NCI-H1417 treated with DMSO at 0.1 percent for 48 hours (cell line): ENCODE data around the gene OR2T6.
"Not testable (repeated sequence)": the region's sequence is repeated elsewhere in the genome, so short reads cannot be mapped to it uniquely, and the experiment has no call there.

Experiments used
- DNase-seq: peaks from one replicate; lab custom pipeline; 2025; lab: John Stamatoyannopoulos, UW

The OR2T6 gene, protein sequence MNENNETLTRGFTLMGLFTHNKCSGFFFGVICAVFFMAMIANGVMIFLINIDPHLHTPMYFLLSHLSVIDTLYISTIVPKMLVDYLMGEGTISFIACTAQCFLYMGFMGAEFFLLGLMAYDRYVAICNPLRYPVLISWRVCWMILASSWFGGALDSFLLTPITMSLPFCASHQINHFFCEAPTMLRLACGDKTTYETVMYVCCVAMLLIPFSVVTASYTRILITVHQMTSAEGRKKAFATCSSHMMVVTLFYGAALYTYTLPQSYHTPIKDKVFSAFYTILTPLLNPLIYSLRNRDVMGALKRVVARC

DNA sequence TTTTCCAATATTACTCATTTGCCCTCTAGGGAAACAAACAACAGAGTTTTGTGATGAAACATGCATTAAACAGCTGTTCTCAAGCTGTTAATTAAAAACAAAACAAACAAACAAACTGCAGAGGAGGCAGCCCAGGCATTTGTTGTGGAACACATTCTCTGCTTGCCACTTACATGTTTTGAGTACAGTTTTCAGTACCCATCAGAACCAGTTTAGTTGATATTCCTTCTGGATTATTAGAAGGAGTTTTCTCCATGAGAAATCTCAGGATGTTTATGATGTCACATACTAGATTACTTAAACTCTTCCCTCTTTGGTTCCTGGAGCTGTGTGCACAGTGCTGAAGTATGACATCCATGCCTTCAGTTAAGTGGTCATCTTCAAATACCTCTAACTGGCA, at the start of gene OR2T6:
Gene OR2T6, plus strand, starts transcription at position 301 of the 400 bp plus-strand sequence. CDS start 11,863 bp downstream, outside the sequence.
- DNase-seq, result no peak

DNA sequence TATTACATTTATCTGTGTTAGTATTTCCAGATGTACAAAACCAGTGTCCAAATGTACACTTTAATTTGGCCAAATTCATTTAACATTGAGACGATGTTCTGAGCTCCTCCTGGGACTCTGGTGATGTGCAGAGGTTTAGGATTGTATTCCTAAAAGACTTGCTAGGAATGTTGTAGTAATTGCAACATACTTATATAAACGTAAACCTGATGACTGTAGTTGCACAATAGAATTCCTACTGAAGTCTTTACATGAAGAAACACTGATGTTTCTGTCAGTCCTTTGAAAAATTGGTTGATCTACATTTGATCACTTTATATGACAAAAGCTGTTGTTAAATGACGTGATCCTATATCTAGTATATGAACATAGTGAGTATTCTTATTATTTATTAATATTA, 32.1 kb upstream of the OR2T6 start:
- no peak for DNase-seq

DNA sequence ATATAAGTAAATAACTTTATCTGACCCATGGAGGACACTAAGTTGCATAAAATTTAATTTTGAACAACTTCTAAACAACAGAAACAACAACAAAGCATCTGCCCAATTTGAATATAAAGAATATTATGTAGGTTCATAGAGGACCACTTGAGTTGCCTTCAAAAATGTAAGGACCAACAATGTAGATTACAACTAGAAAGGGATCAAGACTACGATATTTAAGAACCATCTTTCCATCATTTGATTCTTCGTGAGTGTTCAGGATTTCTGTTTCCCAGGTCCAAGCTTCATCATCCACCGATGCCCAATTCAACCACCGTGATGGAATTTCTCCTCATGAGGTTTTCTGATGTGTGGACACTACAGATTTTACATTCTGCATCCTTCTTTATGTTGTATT, 27.1 kb upstream of the OR2T6 start, which contains the start of gene OR14C36:
Gene OR14C36, plus strand, starts transcription at position 301 of the 400 bp plus-strand sequence. Its CDS starts 0 bp downstream, at position 301.
- DNase-seq, result no peak

DNA sequence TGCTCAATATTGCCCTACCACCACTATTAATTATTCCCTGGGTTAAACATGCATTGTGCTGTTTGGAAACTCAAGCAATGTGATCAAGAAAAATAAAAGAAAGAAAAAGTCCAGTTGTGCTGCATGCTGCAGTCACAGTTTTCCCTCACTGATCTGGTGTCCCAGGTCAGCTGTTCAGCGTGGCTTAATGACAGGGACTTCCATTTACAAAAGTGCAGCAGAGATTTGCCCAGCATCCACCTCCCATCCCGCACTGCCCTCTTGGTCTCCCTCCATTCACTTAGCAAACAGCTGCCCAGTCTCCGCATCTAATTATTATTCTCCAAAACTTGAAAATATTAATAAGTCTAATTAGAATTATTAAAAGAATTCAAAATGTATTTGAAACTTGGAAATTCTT, 16.1 kb upstream of the OR2T6 start:
- DNase-seq, result no peak

DNA sequence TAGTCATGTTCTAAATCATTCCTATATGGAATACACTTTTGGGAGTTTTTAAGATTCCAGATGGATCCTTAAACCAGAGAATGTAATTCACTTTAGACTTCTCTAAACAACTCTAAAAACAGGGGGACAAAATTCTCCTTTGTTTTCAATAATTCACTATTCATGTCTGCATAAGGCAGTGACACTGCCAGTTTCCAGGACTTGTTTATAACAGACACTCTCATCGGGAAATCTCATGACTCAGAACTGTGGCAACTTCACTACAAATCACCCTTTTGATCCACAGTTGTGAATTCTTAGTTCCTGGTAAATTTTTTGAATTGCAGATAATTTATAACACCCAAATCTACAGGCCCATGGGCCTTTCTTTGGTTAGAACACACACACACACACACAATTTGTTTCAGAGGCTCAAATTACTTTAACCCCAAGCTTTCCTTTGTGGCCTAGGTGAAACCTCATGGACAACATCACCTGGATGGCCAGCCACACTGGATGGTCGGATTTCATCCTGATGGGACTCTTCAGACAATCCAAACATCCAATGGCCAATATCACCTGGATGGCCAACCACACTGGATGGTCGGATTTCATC, 14.3 kb upstream of the OR2T6 start, which contains the start of gene OR2T4:
Gene OR2T4, plus strand, starts transcription at position 545 of the 595 bp plus-strand sequence. Its CDS starts 0 bp downstream, at position 545.
- DNase-seq, result no peak

DNA sequence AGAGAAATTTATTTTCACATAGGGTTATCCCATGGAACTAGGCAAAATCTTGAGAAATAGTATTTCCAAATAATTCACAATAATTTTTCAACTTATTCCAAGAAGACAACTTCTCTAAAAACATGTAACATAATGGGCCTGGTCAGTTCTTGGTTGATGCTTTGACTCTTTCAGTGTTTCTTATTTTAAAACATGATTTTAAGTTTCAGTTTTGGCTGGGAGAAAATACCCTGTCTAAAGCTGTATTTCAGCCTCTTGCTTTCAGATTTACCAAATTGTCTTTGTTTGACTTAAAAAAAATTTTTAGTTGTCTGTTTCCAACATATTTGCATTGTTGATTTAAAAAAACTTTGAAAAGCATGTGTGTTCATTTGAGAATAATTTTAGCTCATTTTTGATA, 8.9 kb upstream of the OR2T6 start:
- DNase-seq, result no peak

DNA sequence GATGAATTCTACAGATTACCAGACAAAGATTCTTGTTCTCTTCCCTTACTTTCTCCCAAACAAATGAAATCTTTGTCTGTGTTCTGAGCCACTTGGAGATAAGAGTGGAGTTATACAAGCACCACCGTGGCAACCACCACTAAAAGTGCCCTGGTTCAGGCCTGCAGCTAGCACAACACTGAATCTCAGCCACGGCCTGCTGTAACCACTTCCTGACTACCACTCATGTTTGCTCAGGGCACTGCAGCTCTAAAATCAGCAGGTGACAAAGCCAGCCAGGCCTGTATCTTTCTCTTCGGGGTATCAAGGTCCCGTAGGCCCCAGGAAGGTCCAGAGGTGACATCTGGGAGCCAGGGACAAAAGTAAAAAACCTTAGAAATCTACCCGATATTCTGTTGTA, 3.2 kb upstream of the OR2T6 start:
- no peak for DNase-seq

DNA sequence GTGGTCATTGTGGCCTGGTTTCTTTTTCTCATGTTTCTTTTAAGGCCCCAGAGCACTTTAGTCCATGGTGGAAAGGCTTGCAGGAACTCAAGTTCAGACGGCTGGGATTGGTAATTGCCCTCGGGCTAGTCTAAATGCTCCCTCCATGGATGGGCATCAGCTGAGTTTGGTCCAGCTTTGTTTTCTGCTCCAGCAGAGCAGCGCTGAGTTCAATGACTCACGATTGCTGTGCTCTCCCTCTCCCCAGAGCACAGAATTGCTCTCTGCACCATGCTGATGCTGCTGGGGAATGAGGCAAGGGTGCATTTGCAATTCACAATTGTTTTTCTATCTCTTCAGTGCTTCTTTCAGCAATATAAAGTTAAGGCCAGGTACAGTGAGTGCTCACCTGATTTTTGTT, 1.8 kb upstream of the OR2T6 start:
- DNase-seq, result no peak

DNA sequence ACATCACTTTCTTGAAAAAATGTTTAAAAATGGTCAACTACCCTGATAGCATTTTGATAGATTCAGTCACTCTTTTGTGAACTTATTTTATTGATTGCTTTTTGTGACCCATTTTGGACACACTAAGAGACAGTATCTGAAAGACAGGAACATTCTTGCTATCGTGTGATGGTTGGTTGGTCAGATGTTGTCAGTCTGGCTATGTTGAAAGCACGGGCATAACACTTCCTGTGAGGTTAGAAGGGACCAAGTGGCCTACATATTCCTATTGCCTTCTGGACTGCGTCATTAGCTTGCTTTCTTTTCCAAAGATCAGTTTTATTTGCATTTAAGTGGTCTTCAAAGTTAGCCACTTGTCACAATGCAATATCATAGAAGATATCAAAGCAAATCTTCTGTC, 1.4 kb downstream of the OR2T6 start:
- no peak for DNase-seq

DNA sequence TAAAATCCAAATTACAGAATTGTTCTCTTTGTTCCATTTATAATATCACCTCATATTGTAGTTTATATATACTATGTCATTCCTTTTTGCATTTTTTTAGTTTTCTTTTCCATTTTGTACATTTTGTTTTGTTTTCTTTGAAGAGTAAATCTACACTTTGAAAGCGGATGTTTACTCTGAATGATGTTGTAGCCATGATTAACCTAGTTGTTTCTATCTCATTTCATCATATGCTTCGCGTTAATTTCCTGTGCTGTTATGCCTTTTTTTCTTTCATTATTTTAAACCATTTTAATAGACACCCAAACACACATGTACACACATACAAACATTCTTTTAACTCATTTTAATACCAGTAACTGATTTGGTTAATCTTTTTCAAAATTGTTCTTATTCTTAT, 5.3 kb downstream of the OR2T6 start:
- DNase-seq, result no peak

DNA sequence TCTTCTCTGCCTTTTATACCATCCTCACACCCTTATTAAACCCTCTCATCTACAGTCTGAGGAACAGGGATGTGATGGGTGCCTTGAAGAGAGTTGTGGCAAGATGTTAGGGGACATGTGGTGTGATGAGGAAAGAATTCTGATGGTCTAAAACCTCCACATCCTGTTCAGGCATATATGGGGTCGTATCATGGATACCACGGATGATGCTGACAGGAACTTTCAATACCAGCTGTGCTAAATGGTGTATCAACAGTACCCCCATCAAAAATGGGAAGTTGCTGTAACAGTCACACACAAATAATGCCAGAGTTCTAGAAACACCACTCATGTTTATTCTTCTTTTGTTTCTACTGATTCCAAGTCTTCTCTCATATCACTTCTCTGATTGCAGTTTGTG, 12.9 kb downstream of the OR2T6 start:
- DNase-seq, result no peak

DNA sequence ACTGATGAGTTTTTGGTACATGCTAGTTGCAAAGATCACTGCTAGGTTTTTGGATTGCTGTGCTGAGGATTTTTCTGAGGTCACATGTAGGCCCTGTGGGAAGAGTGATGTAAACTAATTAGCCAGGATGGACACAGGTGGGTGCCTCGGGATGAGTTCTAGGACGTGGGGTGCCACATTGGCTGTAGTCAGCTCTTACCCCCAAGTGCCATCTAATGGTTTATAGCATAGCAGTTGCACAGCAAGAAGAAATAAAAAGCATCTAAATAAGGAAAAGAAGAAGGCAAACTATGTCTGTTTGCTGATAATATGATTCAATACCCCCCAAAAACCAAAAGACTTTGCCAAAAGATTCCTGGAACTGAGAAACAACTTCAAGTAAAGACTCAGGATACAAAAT, 17.5 kb downstream of the OR2T6 start:
- DNase-seq, result no peak

DNA sequence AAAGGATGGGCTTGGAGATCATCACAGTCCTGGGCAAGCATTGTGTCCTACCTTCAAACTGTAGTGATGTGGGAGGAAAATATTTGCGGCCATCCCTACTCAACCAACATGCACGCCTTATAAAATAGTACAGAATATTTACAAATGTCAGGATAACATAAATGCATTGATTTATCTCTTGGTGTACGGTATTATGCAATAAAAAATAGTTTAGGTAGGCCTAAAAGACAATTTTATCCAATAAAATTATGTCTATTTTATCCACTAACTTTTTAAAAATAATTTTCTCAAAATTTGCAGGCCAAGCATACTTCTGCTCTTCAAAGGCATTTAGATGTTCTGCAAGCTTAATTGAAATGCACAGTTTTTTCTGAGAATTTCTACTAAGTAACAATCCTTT, 27.2 kb downstream of the OR2T6 start, which contains the start of gene OR2T1:
Gene OR2T1, plus strand, starts transcription at position 301 of the 400 bp plus-strand sequence. CDS start 3,100 bp downstream, outside the sequence.
- no peak for DNase-seq

DNA sequence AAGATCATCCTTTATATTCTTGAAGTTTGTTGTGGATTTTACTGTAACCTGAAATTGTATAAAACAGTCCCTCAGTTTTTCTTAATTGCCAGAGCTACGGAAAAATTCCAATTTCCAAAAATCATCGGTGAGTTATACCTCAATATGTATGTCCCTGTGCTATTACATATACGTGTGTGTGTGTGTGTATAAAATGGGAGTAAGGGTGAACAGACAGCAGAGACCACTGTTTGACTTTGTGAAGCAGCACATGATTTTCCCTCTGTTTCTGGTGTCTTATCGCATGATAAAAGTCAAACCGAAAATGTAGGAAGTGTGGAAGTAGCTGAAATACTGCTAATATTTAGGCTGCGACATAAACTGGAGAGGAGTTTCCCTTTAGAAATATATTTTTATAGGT, 28.5 kb downstream of the OR2T6 start:
- no peak for DNase-seq

DNA sequence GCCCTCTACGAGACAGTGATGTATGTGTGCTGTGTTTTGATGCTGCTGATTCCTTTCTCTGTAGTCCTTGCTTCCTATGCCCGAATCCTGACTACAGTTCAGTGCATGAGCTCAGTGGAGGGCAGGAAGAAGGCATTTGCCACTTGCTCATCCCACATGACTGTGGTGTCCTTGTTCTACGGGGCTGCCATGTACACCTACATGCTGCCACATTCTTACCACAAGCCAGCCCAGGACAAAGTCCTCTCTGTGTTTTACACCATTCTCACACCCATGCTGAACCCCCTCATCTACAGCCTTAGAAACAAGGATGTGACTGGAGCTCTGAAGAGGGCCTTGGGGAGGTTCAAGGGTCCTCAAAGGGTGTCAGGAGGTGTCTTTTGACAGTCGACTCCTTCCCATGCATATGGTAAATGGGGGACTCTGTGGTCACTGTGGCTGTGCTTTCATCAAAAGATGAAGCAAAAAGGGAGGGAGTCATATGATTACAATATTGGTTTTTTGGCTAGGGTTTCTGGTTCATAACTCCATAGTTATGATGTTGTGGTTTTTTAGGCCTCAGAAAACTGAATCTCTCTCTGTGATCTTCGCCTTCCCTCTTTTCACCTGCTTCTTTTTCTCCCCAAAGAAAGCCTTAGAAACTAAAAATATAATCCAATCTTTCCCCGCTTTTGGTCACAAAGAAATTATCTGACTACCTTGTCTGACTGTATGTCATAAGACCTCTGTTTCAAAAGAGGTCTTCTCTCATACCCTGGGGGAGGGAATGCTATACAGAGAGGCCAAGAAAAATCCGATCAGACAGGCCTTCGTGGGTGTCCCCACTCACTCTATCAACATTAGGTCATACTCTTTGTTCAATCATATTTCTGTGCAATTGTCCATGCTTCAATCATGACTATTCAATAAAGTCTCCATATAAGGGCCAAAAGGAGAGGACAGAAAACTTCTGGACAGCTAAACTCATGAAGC, 31.5 kb downstream of the OR2T6 start:
- no peak for DNase-seq

DNA sequence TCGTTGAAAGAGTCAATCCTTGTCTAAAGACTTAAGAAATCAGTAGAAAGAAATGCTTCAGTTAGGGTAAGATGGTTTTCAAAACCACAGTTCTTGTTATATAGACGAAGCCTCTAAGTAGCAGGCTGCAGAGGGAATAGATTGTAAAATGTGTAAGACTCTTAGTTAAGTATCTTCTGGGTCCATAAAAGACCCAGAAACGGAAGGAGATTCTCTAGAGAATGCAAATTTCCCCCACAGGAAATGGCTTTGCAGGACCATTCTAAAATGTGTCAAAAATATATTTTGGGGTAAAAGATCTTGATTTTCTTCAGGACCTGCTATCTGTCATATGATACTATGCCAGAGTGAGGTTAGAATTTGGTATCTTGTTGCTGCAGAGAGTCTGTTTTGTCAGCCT, 40.7 kb downstream of the OR2T6 start:
- DNase-seq, result no peak

DNA sequence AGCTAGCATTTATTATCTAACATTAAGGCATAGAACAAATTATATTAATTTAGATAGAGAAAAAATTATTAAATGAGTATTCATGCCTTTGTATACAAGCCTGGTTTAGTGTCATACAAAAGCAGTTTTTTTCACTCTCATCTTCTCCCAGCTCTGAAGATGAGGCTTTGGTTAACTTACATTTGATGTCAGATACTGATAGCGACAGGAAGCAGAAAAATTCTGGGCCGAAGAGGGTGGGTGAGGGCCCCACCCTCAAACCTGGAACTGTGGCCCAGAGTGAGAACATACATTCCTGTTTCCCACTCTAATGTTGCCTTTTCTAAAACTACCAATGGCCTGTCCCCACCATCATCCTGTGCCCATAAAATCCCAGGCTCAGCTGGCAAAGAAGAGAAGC, 42.3 kb downstream of the OR2T6 start:
- DNase-seq, result no peak

DNA sequence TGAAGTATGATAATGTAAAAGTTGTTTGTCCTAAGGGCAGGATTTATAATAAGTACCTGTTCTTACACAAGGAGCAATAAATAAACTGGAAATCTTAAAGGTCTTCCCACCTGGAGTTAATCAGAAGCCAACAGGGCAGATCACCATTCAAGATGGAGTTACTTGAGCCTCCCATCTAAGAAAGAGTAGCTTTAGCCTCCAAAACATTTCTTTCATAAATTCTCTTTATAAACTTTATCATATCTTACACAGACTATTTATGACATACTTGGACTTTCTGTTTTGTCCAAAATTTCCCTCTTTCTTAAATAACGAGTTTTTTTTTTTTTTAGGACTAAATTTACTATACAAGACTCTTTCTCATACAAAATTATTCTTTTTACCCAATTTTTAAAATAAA, 45.8 kb downstream of the OR2T6 start:
- DNase-seq, result no peak

DNA sequence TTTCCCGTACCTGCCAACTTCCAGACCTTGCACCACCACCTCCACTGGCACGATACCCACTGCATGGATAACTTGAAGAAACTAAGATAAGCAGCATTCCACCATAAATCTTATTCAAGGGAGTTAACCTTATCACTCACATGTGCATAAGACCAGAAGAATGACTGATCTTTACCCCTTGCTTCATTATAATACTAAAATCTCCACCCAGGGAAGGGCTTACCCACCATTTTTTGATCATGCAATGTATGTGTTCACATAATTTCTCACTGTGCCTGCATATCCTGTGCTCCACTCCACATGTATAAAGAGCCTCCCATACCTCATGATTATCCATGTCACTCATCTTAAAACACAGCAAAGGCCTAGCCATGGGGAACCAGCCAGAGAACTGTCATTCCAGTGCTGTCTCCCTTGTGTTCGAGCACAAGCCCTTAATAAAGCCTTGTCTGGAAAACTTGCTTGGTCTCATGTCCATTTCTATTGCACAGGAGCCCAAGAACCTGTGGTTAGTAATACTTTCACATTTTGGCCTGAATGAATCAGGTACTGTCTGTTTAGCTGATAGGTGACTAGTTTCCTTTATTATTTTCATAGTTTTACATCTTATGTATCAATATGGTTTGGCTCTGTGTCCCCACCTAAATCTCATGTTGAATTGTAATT, 52.1 kb downstream of the OR2T6 start:
- not testable (repeated sequence) for DNase-seq

DNA sequence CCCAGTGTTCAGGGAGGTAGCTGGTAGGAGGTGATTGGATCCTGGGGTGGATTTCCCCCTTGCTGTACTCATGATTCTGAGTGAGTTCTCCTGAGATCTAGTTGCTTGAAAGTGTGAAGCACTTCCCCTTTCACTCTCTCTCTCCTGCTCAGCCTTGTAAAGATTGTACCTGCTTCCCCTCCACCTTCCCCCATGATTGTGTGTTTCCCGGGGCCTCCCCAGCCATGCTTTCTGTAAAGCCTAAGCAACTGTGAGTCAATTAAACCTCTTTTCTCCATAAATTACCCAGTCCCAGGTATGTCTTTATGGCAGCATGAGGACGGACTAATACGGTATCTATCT, 52.6 kb downstream of the OR2T6 start:
- DNase-seq, result not testable (repeated sequence)

DNA sequence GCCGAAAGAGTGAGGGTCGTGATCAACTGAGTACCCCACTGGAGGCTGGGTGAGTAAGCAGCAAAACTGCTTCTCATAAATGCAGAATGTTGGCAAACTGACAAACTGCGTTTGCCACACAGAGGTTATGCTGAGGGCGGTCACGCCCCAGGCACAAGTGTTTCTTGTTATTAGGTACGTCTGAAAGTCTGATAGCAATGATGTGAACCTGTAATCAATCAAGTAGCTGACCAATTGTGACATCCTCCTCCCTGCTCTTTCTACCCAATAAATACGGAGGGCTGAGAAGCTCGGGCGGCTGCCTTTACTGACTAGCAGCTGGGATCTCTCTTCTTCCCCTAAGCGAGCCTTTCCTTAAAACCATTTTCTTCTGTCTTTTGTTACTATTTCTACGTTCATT, 56.1 kb downstream of the OR2T6 start:
- DNase-seq, result not testable (repeated sequence)

DNA sequence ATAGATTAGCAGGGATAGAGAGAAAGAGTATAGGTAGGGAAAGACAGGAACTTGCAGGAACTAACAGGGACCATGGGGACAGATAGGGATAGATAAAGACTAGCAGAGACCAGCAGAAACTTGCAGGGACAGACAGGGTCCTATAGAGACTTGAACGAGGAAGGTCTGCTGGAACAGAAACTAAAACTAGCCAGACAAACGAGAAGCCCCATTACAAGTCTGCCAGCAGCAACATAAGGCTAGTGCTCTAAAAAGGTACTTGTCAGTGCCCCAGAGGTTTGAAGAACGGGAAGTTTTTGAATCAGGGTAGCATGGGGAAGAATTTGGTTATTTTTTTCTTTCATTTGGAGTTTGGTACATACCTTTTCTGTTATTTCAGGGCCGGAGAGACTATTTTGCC, 56.7 kb downstream of the OR2T6 start:
- DNase-seq, result not testable (repeated sequence)
